RPMI7951 (cell line): Measurements from ENCODE around the gene BSN. TPM values are rescaled to one million over a fixed set of nuclear protein-coding genes. Genes with fewer than 3 reads are reported as not detected.
A peak's percentile ranks its signal among the peaks of the same experiment; 100 is the strongest.

Experiments used
- DNase-seq: peaks from one replicate; pipeline ENCODE4 v3.0.0-alpha.2; 2012; ENCODE audit warnings: low read depth
- total RNA-seq: library from RNA; depleted of rRNA; stranded (reverse); fragments of >200 nt; shearing (Covaris generic); gene quantifications from 2 replicates; pipeline ENCODE4 v1.2.3, GENCODE V29; 2014

Gene BSN
- total RNA-seq, 1 experiment from 2014 or later = under 0.01 TPM

- no peak for DNase-seq
These were observed 74.0 kb downstream of the BSN start for GRCh38 chr3:49628249-49628648.

- DNase-seq = no peak
These were observed 75.2 kb downstream of the BSN start for GRCh38 chr3:49629451-49629850.

- DNase-seq = no peak
These were observed 75.6 kb downstream of the BSN start for GRCh38 chr3:49629866-49630265.

- no peak for DNase-seq
These were observed 76.5 kb downstream of the BSN start for GRCh38 chr3:49630784-49631183.

GRCh38 chr3:49634736-49635135 lies 80.5 kb downstream of the BSN start:
- no peak for DNase-seq

GRCh38 chr3:49636883-49637609 lies 82.8 kb downstream of the BSN start:
- DNase-seq = no peak

GRCh38 chr3:49638445-49638844 lies 84.2 kb downstream of the BSN start:
- peak; percentile 89 for DNase-seq

- no peak for DNase-seq
These were observed 85.3 kb downstream of the BSN start for GRCh38 chr3:49639551-49639950.

GRCh38 chr3:49641292-49641691 lies 87.0 kb downstream of the BSN start:
- no peak for DNase-seq

GRCh38 chr3:49641921-49642707 lies 87.8 kb downstream of the BSN start:
- DNase-seq = no peak

GRCh38 chr3:49642708-49643145 lies 88.5 kb downstream of the BSN start:
- DNase-seq = no peak

GRCh38 chr3:49644684-49645083 lies 90.4 kb downstream of the BSN start:
- DNase-seq = no peak

GRCh38 chr3:49646236-49646635 lies 92.0 kb downstream of the BSN start:
- no peak for DNase-seq

- no peak for DNase-seq
These were observed 93.5 kb downstream of the BSN start for GRCh38 chr3:49647741-49648140.

GRCh38 chr3:49648354-49649019 lies 94.2 kb downstream of the BSN start:
- DNase-seq = no peak

GRCh38 chr3:49649576-49649975 lies 95.3 kb downstream of the BSN start:
- DNase-seq = no peak

- no peak for DNase-seq
These were observed 95.9 kb downstream of the BSN start for GRCh38 chr3:49650177-49650576.

- DNase-seq = no peak
These were observed 96.4 kb downstream of the BSN start for GRCh38 chr3:49650637-49651036.

- DNase-seq = no peak
These were observed 98.1 kb downstream of the BSN start for GRCh38 chr3:49652218-49652902.

- no peak for DNase-seq
These were observed 98.7 kb downstream of the BSN start for GRCh38 chr3:49652903-49653415.

- DNase-seq = no peak
These were observed 99.3 kb downstream of the BSN start for GRCh38 chr3:49653621-49654020.
